Kidney (tissue), 14 donors: Measurements from ENCODE around the gene EDARADD. TPM values are rescaled to one million over a fixed set of nuclear protein-coding genes. Genes with fewer than 3 reads are reported as not detected.

Source experiments
- DNase-seq, 5 donors: peaks; one replicate each; pipeline ENCODE4 v3.0.0-alpha.2; 2013 to 2020
- FAIRE-seq: peaks from 2 replicates; lab custom pipeline; 2012; peaks lifted over from hg19 to GRCh38; lab: Jason Lieb, UNC
- H3K27ac ChIP-seq, 2 donors: one replicate each; pipeline ENCODE4 v1.7.0; 2013; ENCODE audit warnings: low read depth in 2 of 2, low read length in 2 of 2, inconsistent platforms in 1 of 2
- H3K27me3 ChIP-seq: one replicate; pipeline ENCODE4 v1.7.1; 2013; ENCODE audit warnings: low read length, inconsistent platforms; ENCODE audit not compliant: control insufficient read depth, insufficient read depth
- H3K36me3 ChIP-seq, 3 donors: one replicate each; pipeline versions ENCODE4 v1.7.0 to v1.7.1; 2013; ENCODE audit warnings: low read length in 3 of 3, control low read depth in 1 of 3, inconsistent platforms in 1 of 3; ENCODE audit not compliant: insufficient read depth in 3 of 3, control insufficient read depth in 2 of 3
- H3K4me1 ChIP-seq, 3 donors: one replicate each; pipeline versions ENCODE4 v1.7.0 to v1.7.1; 2013; ENCODE audit warnings: low read length in 3 of 3, inconsistent platforms in 1 of 3, low read depth in 1 of 3; ENCODE audit not compliant: control insufficient read depth in 2 of 3, insufficient read depth in 2 of 3
- H3K4me3 ChIP-seq, 3 donors: one replicate each; pipeline versions ENCODE4 v1.7.0 to v1.8.1; 2013; ENCODE audit warnings: low read length in 3 of 3, control low read depth in 1 of 3, inconsistent platforms in 1 of 3
- H3K9ac ChIP-seq, 3 donors: one replicate each; pipeline versions ENCODE4 v1.7.0 to v1.7.1; 2013; ENCODE audit warnings: low read length in 3 of 3, control low read depth in 1 of 3, inconsistent platforms in 1 of 3
- H3K9me3 ChIP-seq, 3 donors: one replicate each; pipeline versions ENCODE4 v1.7.0 to v1.7.1; 2013; ENCODE audit warnings: low read length in 3 of 3, control low read depth in 1 of 3, inconsistent platforms in 1 of 3; ENCODE audit not compliant: control insufficient read depth in 2 of 3, insufficient read depth in 1 of 3
- intact Hi-C: fragments of 100-400 bp; cut with DNase I; formaldehyde crosslinking; loops from one replicate; pipeline ENCODE4 v1.11.1; 2022
- polyA plus RNA-seq: library from polyadenylated mRNA; stranded (reverse); fragments of 350-450 nt; fragmentation: Illumina TruSeq; extraction: RNeasy Lipid Tissue Mini Kit (QIAGEN cat#74804); gene quantifications from one replicate; pipeline ENCODE4 v1.2.3, GENCODE V29; 2014; ENCODE audit warnings: low read depth, low replicate concordance; ENCODE audit not compliant: insufficient read depth
- total RNA-seq: library from RNA; stranded (reverse); fragmentation: NEBNext Ultra II Directional; extraction: Animal tissue kit (Norgen Biotek cat#: 25700); gene quantifications from one replicate; pipeline ENCODE4 v1.2.1, GENCODE V29; 2021
- TF ChIP-seq, protein P1 (sequence below): IDR thresholded peaks from 3 replicates; pipeline ENCODE4 v1.5.1; 2012; ENCODE audit warnings: mild to moderate bottlenecking, moderate library complexity, borderline replicate concordance; ENCODE audit not compliant: insufficient read depth; ENCODE audit errors: extremely low read depth
- donor health status: control.
- donor health status: control.
- donor health status: control.
- donor health status: control.
- donor health status: control.
- donor health status: DM: yes; HTN: yes; CAD: no.
- donor health status: Normal renal cell carcinoma (clear cell type).

Gene EDARADD
- total and polyA plus RNA-seq, 2 donors from 2014 or later, result 0.82 to 2.2 TPM

GRCh38 chr1:236407059-236407458, 13.0 kb downstream of the EDARADD start:
- DNase-seq, result no peak
- Histone ChIP-seq H3K9me3 (no peaks in the 10 kb centered on the region), H3K36me3 (no peaks in the 10 kb centered on the region), H3K27ac (no peak overlapping the region), H3K4me3 (no peak overlapping the region), H3K9ac (no peak overlapping the region), H3K27me3 (no peaks in the 10 kb centered on the region), H3K4me1 (no peaks in the 10 kb centered on the region)
- intact Hi-C loops, result no loop called here
- FAIRE-seq, result no peak
- TF ChIP-seq, protein P1, sequence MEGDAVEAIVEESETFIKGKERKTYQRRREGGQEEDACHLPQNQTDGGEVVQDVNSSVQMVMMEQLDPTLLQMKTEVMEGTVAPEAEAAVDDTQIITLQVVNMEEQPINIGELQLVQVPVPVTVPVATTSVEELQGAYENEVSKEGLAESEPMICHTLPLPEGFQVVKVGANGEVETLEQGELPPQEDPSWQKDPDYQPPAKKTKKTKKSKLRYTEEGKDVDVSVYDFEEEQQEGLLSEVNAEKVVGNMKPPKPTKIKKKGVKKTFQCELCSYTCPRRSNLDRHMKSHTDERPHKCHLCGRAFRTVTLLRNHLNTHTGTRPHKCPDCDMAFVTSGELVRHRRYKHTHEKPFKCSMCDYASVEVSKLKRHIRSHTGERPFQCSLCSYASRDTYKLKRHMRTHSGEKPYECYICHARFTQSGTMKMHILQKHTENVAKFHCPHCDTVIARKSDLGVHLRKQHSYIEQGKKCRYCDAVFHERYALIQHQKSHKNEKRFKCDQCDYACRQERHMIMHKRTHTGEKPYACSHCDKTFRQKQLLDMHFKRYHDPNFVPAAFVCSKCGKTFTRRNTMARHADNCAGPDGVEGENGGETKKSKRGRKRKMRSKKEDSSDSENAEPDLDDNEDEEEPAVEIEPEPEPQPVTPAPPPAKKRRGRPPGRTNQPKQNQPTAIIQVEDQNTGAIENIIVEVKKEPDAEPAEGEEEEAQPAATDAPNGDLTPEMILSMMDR, result no peak

DNA sequence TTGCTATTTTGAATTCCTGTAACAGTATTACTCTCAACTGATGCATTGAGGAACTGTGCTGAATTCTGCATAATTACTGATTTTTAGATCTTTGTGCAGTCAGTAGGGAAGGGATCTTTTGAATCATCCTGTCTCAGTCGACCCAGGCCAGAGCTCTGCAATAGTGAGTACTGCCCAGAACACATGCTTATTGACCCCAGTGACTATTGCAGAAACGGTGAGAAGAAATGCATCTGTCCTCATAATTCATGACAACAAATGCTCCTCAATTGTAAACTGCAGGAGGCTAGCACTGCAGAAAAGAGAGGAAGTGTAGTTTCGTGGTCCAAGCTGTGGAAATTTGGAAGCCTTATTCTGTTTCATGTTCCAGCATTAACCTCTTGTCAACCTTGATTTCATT, 19.6 kb downstream of the EDARADD start:
- no peaks in the 10 kb centered on the region for H3K9me3 ChIP-seq
- no peaks in the 10 kb centered on the region for H3K36me3 ChIP-seq
- no peak overlapping the region for H3K27ac ChIP-seq
- FAIRE-seq, result no peak
- TF ChIP-seq, protein P1, result no peak
- no peak overlapping the region for H3K9ac ChIP-seq
- H3K27me3 ChIP-seq, result no peaks in the 10 kb centered on the region
- no peak overlapping the region for H3K4me3 ChIP-seq
- no peak for DNase-seq
- intact Hi-C loops, result no loop called here
- H3K4me1 ChIP-seq, result no peaks in the 10 kb centered on the region

- Histone ChIP-seq H3K4me1 (no peaks in the 10 kb centered on the region), H3K27ac (no peak overlapping the region), H3K4me3 (no peak overlapping the region), H3K36me3 (no peaks in the 10 kb centered on the region), H3K9ac (no peak overlapping the region), H3K9me3 (no peaks in the 10 kb centered on the region), H3K27me3 (no peaks in the 10 kb centered on the region)
- FAIRE-seq, result no peak
- intact Hi-C loops, result no loop called here
- no peak for DNase-seq
- TF ChIP-seq, protein P1, result no peak
Measured at GRCh38 chr1:236416165-236416564, 22.1 kb downstream of the EDARADD start.

DNA sequence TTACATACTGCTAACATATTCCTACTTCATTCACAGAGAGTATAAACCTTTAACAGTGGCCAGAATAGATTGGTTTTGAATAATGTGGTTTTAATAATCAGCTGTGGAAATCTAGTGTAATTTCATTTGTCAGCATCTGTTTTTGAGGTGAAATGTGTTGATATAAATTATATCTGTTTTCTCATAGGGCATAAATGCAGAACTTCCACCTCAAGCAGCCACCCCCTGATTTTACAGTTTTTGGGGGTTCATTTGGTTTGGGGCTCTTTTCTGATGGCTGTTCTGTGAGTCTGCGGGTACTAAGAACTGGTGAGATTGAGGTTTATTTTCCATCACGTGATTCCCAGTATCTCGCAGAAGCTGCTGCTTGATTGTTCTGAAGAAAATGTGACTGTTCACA, 23.2 kb downstream of the EDARADD start:
- TF ChIP-seq, protein P1, result no peak

More for the DNA sequence above, 23.2 kb downstream of the EDARADD start:
- H3K9me3 ChIP-seq, result no peaks in the 10 kb centered on the region
- no peaks in the 10 kb centered on the region for H3K4me1 ChIP-seq
- no peak for FAIRE-seq
- intact Hi-C loops, result no loop called here
- H3K4me3 ChIP-seq, result no peak overlapping the region
- H3K9ac ChIP-seq, result no peak overlapping the region
- no peak overlapping the region for H3K27ac ChIP-seq
- H3K36me3 ChIP-seq, result no peaks in the 10 kb centered on the region
- no peaks in the 10 kb centered on the region for H3K27me3 ChIP-seq
- DNase-seq, result no peak
